HEK293 (cell line): Measurements from ENCODE around the gene SCYGR3.

Experiments
- SETDB1 ChIP-seq: IDR thresholded peaks from one replicate; pipeline ENCODE4 v1.6.1; 2017; ENCODE audit warnings: mild to moderate bottlenecking, low read length, moderate library complexity, mixed read lengths; ENCODE audit not compliant: insufficient read length
- SP3 ChIP-seq: fragments of 450-650 bp; formaldehyde crosslinking; IDR thresholded peaks from 2 replicates; pipeline ENCODE4 v1.5.1; 2016; ENCODE audit warnings: missing biosample characterization, missing genetic modification characterization
- YY1 ChIP-seq: fragments of 450-650 bp; formaldehyde crosslinking; IDR thresholded peaks from 2 replicates; pipeline ENCODE4 v1.5.1; 2018; ENCODE audit warnings: missing biosample characterization, missing genetic modification characterization
- ZBTB21 ChIP-seq: fragments of 450-650 bp; formaldehyde crosslinking; IDR thresholded peaks from 2 replicates; pipeline ENCODE4 v1.5.1; 2017; ENCODE audit warnings: missing biosample characterization, missing genetic modification characterization
- TF ChIP-seq, protein P1 (sequence below): fragments of 450-650 bp; formaldehyde crosslinking; IDR thresholded peaks from 2 replicates; pipeline ENCODE4 v1.5.1; 2016; ENCODE audit warnings: missing biosample characterization, missing genetic modification characterization

DNA sequence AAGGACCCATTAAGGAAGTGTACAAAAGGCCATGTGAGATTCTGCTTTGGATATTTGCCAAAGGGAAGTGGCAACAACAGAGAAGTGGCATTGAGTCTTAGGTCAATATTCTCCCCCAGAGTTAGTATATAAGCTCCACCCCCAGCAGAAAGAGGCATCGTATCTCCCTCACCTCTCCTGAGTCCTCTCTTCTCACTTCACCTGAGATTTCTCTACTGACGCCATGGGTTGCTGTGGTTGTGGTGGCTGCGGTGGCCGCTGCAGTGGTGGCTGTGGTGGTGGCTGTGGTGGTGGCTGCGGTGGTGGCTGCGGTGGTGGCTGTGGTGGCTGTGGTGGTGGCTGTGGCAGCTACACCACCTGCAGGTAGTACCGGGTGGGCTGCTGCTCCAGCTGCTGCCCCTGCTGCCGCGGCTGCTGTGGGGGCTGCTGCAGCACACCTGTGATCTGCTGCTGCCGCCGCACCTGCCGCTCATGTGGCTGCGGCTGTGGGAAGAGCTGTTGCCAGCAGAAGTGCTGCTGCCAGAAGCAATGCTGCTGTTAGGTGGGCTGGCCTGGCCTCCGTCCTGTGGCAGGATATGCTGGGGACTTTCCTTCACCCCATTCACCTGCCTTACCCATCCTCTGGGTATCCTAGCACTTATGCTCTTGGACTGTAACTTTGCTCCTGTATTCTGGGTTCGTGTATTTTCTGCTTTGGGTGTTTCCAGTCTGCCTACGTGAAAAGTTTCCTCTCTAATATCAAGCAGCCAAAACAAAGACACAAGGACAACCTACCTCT is 5.9 kb downstream of the SCYGR3 start:
- TF ChIP-seq, protein P1, sequence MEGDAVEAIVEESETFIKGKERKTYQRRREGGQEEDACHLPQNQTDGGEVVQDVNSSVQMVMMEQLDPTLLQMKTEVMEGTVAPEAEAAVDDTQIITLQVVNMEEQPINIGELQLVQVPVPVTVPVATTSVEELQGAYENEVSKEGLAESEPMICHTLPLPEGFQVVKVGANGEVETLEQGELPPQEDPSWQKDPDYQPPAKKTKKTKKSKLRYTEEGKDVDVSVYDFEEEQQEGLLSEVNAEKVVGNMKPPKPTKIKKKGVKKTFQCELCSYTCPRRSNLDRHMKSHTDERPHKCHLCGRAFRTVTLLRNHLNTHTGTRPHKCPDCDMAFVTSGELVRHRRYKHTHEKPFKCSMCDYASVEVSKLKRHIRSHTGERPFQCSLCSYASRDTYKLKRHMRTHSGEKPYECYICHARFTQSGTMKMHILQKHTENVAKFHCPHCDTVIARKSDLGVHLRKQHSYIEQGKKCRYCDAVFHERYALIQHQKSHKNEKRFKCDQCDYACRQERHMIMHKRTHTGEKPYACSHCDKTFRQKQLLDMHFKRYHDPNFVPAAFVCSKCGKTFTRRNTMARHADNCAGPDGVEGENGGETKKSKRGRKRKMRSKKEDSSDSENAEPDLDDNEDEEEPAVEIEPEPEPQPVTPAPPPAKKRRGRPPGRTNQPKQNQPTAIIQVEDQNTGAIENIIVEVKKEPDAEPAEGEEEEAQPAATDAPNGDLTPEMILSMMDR (tag by site-specific recombination) = no peak
- TF ChIP-seq SP3 (tag by site-specific recombination) (no peak), ZBTB21 (no peak), YY1 (no peak), SETDB1 (no peak)
